NK-92 (cell line): Measurements from ENCODE around the gene SPEF1.

Experiments
- DNase-seq: peaks from one replicate; lab custom pipeline; 2025; ENCODE audit not compliant: unreplicated experiment; lab: John Stamatoyannopoulos, UW

Gene SPEF1

DNA sequence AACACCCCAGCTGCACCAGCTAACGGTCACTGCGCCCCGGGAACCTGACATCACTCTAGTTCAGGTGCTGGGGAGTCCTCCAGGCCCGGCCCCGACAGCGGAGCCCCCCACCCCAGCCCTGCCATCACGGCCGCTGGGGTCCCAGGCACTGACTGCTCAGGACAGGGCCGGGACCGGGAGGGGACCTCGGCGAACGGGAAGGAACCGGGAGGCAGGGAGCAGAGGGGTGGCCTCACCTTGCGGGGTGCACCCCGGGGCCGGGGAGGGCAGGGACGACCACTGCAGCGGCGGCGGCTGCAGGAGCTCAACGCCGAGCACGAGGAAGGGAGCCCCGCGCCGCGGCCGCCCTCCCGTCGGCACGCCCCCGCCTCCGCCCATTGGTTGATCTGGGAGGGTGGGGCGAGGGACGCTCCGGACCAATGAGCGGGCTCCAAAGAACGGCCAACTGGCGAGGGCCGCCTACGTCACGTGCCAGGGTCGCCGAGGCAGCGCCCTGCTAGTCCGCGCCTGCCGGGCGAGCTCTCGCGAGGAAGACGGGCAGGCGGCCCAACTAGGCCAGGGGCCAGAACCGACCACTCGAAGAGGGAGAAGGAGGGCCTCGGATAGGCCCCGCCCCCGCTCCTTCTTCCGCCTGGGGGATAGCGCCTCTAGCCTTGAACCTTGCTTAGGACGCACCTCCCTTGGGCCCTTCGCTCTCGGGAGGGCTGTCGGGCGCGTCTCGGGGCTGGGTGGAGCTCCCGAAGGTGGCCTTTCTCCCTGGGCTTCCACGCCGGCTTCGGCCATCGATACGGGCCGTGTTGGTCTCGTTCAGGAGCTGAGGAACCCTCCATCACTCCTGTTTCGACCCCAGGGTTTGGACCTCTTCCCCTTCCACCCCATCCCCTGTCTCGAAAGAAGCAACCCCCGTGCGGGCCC is 13.6 kb downstream of the SPEF1 start, which contains the start of gene ADISSP:
TSS of gene ADISSP (minus strand) at position 327 of the 915 bp plus-strand sequence. CDS start 7,653 bp downstream, outside the sequence.
- DNase-seq, result peak; percentile 61

DNA sequence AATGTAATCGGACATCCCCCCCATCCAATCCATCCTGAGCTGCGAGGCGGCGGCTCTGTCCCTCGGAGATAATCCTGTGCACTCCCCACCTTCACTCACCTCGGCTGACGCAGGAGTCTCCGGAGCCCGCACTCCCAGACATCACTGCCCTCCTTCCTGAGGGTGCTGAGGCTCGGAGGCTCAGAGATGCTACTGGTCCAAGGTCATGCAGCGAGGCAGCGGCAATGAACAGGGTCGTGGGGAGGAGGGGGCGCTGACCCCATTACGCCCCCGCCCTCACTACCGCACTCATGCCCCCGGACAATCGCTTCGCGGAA is 14.2 kb downstream of the SPEF1 start:
- DNase-seq, result no peak

DNA sequence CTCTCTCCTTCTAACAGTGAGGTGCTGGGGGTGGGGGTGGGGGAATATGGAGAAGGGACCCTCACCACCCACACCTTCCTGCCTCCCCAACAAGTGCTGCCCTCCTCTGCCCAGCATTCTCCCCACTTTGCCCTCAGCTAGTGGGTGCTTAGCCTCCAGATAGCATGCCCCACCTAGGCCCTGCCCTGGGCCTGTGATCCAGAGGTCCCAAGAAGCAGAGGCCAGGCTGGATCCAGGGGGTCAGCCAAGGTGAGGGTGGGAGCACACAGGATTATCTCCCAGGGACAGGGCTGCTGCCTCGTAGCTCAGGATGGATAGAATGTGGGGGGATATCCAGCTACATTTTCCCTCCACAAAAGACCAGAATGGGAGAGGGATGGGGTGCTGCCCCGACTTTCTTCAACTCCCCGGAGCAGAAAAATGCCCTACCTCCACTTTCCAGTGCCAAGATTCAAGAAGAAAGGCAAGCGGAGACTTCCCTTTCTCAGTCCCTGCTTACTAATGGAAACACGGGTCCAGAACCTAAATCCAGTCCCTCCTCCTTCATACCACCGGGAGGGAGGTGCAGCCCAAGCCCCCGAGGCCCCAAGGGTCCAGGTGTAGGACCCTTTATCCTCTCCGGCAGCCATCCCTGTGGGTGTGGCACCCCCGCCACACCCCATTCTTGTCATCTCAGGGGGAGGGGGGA is 14.7 kb downstream of the SPEF1 start:
- no peak for DNase-seq

DNA sequence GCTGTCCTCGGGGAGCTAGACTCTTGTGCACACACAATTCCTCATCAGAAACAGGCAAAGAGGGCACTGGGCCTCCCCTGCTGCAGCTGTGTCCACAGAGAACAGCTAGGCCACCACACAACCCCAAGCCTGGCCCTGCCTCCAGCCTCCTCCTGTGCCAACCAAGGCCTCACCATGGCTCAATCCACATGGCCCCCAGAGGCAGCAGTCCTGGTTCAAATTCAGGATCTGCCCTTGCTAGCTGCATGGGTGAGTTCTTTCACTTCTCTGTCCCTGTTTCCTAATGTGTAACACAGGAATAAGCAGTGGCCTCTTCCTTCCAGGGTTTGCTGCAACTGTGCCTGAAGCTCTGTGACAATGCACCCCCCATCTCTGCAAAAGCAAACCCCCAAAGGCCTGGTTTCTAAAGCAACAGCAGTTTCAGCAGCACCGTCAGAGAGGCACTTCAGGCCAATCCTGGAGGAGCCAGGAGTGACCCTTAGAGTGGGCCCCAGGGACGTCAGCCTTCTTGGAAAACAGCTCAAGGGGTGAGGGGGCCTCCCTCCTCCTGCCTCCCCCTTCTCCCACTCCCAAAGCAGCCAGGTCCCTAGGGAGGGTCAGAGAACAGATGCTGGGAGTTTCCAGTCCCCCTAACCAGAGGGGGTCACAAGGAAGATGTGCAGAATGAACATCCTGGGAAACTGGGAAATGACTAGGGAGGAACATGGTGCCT is 15.9 kb downstream of the SPEF1 start:
- no peak for DNase-seq

DNA sequence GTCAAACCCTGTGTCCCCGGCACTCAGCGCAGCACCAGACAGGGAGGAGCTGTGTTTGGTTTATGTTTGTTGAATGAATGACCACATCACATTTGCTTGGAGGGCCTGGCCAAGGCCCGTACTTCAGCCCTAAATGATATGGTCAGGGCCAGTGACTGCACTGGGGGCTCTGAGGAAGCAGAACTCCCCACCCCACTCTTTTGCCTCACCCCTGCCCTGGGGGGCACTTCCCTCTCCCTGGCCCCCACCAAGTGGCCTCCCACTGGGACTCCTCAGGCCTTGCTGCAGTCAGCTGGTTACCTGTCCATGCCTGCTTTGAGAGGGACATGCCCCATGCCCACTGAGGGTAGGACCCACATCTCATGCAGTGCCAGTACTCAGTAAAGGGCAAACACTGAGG is 16.6 kb downstream of the SPEF1 start:
- no peak for DNase-seq

DNA sequence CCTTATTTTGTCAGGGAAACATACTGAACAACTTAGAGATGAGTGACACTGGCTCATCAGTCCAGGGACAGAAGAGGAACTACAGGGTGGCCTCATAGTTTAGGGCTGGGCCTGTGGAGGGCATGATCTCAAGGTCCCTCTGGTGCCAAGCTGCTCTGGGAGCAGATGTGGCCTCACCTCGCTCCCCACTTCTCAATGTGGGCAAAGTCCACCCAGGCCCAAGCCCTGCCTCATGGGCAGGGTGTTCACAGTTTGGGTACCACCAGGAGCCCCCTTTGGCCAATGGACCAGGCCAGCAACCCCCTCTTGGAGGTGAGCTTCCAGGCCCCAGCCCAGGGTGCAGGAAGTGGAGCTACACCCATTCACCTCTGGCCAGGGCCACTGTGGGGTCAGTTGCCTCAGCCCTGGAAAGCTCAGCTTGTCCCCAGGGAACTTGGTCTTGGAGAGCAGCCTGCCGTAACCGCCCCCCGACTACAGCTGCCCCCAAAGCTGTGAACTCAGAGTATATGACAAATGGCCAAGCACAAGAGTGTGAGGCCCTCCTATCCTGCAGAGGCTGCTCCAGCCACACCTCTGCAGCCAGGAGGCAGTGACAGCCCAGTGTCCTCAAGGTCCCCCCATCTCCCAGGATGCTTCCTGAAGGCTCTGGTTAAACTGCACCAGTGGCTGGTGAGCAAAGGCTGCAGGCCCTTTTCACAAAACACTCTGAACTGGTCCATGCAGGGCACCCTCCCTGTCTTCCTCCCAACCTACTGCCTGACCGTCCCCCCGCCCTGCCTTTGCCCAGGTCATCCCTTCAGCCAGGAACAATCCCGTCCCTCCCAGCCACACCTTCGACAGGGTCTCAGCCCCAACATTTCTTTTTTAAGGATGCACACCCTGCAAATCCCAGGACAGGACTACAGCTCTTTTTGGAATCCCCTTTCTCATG is 17.3 kb downstream of the SPEF1 start:
- no peak for DNase-seq

DNA sequence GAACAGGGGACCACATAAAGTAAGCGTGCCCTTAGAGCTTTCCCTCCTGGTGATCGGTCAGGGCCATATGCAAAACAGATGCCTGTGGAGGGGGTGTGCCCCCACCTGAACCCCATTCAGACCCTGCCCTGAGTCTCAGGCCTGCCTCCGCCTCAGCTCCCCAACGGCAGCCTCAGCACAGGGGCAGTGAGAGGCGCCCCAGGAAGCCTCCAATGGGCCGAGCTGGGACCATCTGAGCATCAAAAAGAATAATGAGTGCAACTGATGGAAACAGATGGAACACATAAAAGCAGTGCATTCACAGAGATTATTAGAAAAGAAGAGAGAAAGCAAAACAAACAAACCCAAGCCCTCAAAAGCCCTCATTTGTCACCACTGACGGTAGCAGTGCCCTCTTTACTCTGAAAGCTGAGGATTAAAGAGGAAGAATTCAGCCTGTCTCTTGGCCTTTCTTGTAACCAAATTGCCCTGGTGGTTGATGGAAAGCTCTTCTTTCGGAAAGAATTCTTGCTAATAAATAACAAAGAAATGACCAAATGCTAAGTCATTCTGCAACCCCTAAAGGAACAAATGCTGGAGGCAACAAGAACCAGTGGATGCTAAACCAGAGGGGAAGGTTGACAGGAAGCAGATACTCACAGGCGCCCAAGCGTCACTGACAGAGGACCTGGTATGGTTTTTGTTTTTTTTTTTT is 20.4 kb downstream of the SPEF1 start:
- DNase-seq, result no peak

DNA sequence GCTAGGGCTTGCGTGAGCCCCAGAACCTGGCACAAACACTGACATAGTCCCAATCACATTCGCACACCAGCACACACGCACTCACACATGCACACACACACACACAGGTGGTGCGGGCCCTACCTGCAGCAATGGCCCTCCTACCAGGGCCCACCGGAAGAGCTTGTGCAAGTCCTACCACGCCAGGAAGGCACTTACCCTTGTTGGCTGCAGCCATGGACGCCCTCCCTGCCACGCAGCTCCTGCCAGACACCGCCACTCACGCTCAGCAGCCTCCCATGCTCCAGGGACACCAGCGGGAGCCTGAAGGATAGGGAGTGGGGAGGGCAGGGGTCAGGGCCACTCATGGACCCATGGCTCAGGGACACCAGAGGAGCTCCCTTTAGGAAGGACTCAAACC is 21.4 kb downstream of the SPEF1 start:
- DNase-seq, result no peak

DNA sequence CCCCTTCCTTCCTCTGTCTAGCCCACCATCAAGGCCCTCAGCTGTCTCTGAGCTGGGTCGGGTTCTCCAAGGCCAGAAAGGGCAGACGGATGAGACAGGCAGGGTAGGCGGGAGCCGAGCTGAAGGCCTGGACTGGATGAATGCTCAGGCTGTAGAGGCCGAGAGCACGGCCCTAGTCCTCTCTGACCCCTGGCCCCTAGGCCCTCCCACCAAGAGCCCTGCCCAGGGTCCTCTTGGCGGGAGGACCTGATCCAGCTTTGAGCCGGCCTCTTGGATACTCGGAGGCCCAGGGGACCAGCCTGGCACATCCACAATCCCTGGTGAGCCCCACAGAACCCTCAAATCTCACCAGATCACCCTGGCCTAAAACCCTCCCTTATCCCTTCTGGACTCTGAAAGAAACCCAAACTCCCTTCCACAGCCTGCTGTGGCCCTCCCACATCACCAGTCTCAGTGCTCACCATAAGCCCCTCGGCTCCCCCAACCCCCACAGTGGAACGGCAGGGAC is 21.9 kb downstream of the SPEF1 start:
- DNase-seq, result no peak

DNA sequence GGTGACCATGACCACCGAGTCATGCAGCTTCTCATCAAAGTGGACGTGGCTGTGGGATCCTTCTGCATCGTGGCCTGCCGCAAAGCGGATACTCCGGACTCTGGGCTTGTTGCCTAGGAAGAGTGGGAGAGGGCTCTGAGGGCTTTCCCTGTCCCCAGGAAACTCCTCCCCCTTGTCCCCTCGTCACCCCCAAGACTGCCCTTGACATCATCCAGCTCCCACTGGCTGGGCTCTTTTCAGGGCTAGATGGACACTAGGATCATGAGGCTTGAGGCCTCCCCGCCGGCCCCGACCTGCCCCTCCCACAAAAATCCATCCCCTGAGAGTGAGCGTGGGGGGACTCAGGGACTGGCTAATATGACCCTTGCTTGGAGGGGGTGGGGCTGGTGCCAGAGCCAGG is 22.7 kb downstream of the SPEF1 start:
- DNase-seq, result no peak

DNA sequence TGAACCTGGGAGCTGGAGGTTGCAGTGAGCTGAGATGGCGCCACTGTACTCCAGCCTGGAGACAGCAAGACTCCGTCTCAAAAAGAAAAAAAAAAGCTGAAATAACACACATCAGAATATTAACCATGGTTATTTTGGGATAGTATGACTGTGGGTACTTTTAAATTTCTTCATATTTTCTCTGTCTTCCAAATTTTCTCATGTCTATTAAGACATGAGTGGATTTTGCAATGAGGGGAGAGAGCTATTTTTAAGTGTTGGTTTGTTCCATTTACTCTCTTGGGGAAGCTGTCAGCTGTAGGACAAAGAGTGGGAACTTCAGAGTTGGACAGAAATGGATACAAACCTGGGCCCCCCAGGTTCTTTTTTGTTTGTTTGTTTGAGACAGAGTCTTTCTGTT is 24.0 kb downstream of the SPEF1 start:
- no peak for DNase-seq

DNA sequence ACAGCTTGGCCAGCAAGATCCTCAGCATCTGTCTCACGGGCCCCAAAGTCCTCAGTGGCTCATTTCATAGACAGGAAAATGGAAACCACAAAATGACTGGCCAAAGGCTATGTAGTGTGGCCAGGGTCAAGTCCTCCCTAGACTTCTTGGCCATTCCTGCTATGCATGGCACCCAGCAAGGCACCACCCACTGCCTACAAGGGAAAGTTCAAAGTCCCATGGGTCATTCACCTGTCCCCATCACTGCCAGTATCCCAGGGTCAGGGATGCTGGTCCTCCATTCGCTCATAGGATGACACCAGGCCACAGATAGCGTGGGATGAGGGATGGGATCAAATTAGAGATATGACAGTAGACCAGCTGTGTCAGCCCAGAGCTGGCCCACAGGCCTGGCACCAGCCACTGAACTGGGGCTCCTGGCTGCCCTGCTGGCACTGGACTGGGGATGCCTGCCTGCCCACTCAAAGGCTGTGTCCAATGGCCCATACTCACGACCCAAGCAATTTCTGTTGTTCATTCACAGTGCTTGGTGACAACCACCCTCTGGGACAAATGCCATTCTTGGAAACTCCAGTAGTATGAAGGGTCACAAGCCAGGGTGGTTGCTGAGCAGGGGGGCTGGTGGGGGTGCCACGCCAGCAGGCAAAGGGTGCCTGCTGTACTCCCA is 25.3 kb downstream of the SPEF1 start:
- DNase-seq, result no peak

DNA sequence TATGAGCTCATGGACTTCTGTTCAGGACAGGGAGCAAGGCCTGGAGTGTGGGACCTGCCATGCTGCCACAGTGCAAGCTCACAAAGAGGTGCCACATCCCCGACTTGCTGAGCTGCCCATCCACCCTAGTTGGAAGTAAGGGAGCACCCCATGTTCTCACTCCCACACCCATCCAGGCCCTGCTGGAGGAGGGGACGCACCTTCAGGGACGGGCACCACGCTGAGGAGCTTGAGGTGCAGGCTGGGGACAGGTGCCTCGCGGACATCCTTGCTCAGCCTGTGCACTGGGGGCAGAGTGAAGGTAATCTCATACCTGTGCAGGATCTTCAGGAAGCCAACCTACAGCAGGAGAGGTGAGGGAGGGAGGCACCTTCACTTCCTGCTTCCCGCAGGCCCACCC is 26.0 kb downstream of the SPEF1 start:
- no peak for DNase-seq

DNA sequence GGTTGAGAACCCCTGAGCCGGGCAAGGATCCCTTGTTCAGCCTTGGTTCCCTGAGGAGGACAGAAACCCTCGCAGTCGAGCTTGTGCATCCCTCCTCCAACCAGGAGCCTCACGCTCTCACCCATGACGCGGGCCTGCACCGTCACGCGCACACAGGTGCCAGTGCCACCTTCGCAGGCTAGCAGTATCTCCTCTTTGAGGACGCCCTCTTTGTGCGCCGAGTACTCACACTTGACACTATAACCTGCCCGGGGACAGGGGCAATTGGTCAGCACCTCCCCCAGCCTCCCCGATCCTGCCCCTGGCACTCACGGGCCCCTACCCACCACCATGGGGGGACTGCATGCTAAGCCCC is 27.0 kb downstream of the SPEF1 start:
- DNase-seq, result no peak

DNA sequence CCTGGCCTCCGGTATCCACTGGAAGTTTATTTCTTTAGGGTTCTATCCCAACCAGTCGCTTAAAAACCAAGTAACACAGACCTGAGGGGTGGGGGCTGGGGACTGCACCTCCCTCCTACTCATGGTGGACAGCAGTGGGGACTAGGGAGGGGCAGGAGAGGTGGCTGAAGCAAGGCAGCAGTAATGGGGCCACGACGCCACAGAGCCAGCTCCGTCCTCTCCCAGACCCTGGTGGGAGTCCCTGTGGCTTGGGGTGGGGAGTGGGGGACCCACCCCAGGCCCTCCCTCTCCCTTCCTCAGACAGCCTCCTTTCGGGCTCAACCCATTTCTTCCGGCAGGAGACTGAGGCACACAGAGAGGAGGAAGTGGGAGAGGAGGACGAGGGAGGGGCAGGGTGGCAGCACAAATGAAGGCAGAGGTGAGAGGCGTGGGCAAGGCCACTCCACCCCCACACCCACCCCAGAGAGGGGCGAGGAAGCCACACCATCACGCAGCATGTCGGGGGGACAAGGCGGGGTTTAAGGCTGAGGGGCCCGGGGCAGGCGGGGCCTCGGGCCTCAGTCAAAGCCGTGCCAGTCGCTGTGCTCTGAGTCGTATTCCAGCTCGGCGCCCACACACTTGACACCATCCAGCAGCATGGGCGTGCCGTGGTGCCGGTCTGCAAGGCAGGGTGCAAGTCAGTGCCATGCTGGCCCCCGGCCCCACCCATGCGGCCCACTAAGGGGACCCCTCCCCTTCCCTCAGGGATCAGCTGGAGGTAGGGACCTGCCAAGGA is 27.6 kb downstream of the SPEF1 start:
- DNase-seq, result no peak

DNA sequence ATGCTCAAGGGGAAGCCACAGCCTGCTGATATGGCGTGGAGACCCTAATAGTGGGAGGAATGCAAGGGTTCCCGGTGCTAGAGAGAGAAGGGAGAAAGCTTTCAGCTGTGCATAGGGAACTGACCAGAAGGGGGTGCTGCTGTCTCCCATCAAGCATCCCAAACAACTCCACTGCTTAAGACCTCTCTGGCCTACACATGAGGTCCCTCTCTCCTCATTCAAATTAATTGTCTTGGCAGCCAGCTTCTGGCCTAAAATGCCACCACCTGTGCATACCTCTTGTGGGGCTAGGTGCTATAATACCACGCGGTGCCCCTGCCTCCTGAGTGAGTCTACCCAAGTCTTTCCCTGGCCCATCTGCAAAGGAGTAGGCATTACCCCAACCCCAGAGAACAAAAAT is 28.1 kb downstream of the SPEF1 start:
- DNase-seq, result no peak

DNA sequence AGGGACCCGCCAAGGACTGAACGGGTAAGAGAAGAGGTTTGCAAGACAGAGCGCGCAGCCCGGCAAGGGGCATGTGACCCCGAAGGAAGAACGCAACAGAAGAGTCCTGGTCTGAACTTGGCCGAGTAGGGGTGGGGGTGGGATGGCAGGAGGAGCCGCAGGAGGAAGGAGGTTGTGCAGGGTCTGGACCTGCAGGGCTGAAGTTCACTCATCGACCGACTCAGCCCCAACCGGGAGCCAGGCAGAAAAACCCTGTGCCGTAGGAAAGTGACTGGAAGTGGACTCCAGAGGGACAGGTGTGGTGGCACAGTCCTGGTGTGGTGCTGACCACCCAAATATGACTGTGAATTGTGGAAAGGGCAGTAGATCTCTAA is 28.9 kb downstream of the SPEF1 start:
- DNase-seq, result no peak

DNA sequence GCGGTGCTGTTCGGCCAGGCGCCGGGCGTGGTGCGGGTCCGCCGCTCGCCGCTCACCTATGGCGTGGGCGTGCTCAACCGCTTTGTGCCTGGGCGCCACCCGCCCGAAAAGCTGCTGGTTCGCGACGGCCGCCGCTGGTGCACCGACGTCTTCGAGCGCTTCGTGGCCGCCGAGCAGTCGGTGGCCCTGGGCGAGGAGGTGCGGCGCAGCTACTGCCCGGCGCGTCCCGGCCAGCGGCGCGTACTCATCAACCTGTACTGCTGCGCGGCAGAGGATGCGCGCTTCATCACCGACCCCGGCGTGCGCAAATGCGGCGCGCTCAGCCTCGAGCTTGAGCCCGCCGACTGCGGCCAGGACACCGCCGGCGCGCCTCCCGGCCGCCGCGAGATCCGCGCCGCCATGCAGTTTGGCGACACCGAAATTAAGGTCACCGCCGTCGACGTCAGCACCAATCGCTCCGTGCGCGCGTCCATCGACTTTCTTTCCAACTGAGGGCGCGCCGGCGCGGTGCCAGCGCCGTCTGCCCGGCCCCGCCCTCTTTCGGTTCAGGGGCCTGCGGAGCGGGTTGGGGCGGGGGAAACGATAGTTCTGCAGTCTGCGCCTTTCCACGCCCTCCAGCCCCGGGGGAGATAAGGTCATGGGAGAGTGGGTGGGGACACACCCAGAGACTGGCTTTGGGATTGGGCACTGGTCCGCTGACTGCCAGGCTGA is 29.4 kb downstream of the SPEF1 start:
- DNase-seq, result peak; percentile 12
